GM12892 (cell line): ENCODE measurements around the gene RPGR.

Experiments
- POLR2A ChIP-seq: IDR thresholded peaks from 2 replicates; pipeline ENCODE4 v1.6.1; 2011; ENCODE audit warnings: low read depth, low read length, control low read depth
- POLR2AphosphoS5 ChIP-seq: IDR thresholded peaks from 2 replicates; pipeline ENCODE4 v1.6.1; 2011; ENCODE audit warnings: low read depth, low read length, control low read depth

DNA sequence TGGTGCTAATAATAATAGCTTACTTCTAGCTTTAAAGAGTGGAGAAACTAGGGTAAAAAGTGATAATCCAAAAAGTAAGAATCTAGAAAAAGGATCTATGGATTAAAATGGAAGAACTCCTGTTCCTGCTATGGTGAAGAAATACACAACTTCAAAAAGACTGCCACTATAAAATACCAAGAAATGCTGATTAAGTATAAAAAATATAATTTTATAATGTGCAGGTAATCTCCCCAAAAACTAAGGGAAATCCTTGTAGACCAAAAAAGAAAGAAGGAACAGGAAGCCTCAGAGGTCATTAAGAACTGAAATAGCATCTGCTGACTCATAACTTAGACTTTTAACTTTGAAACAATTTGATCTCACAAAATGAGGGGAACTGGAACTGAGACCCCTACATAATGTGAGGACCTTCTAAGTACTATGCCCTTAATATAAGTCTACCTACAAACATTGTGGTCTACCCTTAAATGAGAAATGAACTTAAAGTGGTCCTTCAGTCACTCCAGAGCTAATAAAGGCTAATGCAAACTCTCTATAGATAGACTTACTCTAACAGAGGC lies 56.1 kb downstream of the RPGR start:
- no peak for TF ChIP-seq POLR2A
- TF ChIP-seq POLR2AphosphoS5: no peak
